K562 (cell line): ENCODE results near the gene C1QA. TPM values are rescaled to one million over a fixed set of nuclear protein-coding genes. Genes with fewer than 3 reads are reported as not detected.
A peak's percentile ranks its signal among the peaks of the same experiment; 100 is the strongest.

ENCODE experiments used
- ATAC-seq: fragments of 200-7000 bp; cut with Tn5 transposase; 3 replicates; pipeline ENCODE4 v1.9.1; 2020; ENCODE audit warnings: moderate library complexity
- BruUV-seq: library from RNA; stranded (reverse); fragments of 400-500 nt; replicated peaks from 2 replicates; lab custom pipeline; 2021; lab: Mats Ljungman, UMichigan
- CTCF ChIA-PET: fragments of 300-600 bp; formaldehyde crosslinking; extraction: SDS; loops from one replicate; lab custom pipeline; 2021; ENCODE audit warnings: low intra/inter-chr PET ratio; lab: Yijun Ruan, JAX
- POLR2A ChIA-PET: fragments of 300-600, 350-650 bp; sonication (Branson Sonifier 250); formaldehyde crosslinking; extraction: SDS; loops from one replicate; lab custom pipeline; 2021; ENCODE audit warnings: antibody characterized with exemption, inconsistent platforms; lab: Yijun Ruan, JAX
- DNase-seq, 4 experiments: peaks; one replicate each; pipeline versions ENCODE4 v3.0.0 to v3.0.0-alpha.2; 2011 to 2018; ENCODE audit warnings: low spot score in 3 of 4, mixed read lengths in 3 of 4; ENCODE audit errors: extremely low read depth in 1 of 4
- FAIRE-seq: peaks from 2 replicates; lab custom pipeline; 2011; peaks lifted over from hg19 to GRCh38; lab: Jason Lieb, UNC
- H2AFZ ChIP-seq: 2 replicates; pipeline ENCODE4 v1.6.0; 2011; ENCODE audit warnings: low read depth, low read length, control low read depth, inconsistent platforms
- H3K27ac ChIP-seq: fragments of 200-600 bp; 3 replicates; pipeline ENCODE4 v1.8.0; 2011; ENCODE audit warnings: low read depth, mild to moderate bottlenecking, control low read depth, inconsistent platforms, low read length, moderate library complexity, mixed read lengths; ENCODE audit errors: extremely low read depth
- H3K27me3 ChIP-seq, 2 experiments: fragments of 300-600 bp in 1 of 2; 2 replicates in 1 of 2; 3 replicates in 1 of 2; pipeline versions ENCODE4 v1.6.0 to v1.8.0; 2011; ENCODE audit warnings: inconsistent platforms in 2 of 2, low read length in 2 of 2, mild to moderate bottlenecking in 1 of 2, mixed read lengths in 1 of 2, moderate library complexity in 1 of 2; ENCODE audit not compliant: control insufficient read depth in 2 of 2, insufficient read depth in 2 of 2
- H3K36me3 ChIP-seq: fragments of 300-600 bp; 3 replicates; pipeline ENCODE4 v1.8.0; 2011; ENCODE audit warnings: mild to moderate bottlenecking, low read length, inconsistent platforms; ENCODE audit not compliant: control insufficient read depth, insufficient read depth
- H3K4me1 ChIP-seq, 2 experiments: fragments of 200-600 bp in 1 of 2; replicated peaks in 1 of 2; 2 replicates in 1 of 2; 3 replicates in 1 of 2; pipeline versions ENCODE4 v1.5.1 to v1.8.0; 2011; ENCODE audit warnings: inconsistent platforms in 2 of 2, low read length in 2 of 2, mild to moderate bottlenecking in 1 of 2, mixed read lengths in 1 of 2, moderate library complexity in 1 of 2; ENCODE audit not compliant: control insufficient read depth in 2 of 2, insufficient read depth in 2 of 2
- H3K4me2 ChIP-seq: 2 replicates; pipeline ENCODE4 v1.6.1; 2011; ENCODE audit warnings: low read length, control low read depth, inconsistent platforms, mixed read lengths; ENCODE audit not compliant: insufficient read depth
- H3K4me3 ChIP-seq: fragments of 200-600 bp; sonication (generic), shearing (Covaris generic); 2 replicates; pipeline ENCODE4 v1.5.1; 2016; ENCODE audit warnings: control low read depth, inconsistent platforms
- H3K79me2 ChIP-seq: fragments of 200-600 bp; 3 replicates; pipeline ENCODE4 v1.8.0; 2011; ENCODE audit warnings: low read length, inconsistent platforms; ENCODE audit not compliant: control insufficient read depth, insufficient read depth
- H3K9ac ChIP-seq, 2 experiments: 2 replicates each; pipeline versions ENCODE4 v1.6.0 to v1.6.1; 2011; ENCODE audit warnings: low read depth in 2 of 2, low read length in 2 of 2, control low read depth in 1 of 2, inconsistent platforms in 1 of 2, mild to moderate bottlenecking in 1 of 2, mixed read lengths in 1 of 2; ENCODE audit not compliant: insufficient read depth in 1 of 2
- H3K9me1 ChIP-seq: one replicate; pipeline ENCODE4 v1.6.0; 2011; ENCODE audit warnings: inconsistent platforms, mild to moderate bottlenecking, low read length, moderate library complexity; ENCODE audit not compliant: control insufficient read depth, insufficient read depth
- H3K9me3 ChIP-seq: replicated peaks from 2 replicates; pipeline ENCODE4 v1.5.1; 2011; ENCODE audit warnings: low read depth, low read length, inconsistent platforms; ENCODE audit not compliant: control insufficient read depth, insufficient read depth
- H4K20me1 ChIP-seq: replicated peaks from 2 replicates; pipeline ENCODE4 v1.6.1; 2011; ENCODE audit warnings: low read length, inconsistent platforms, mixed read lengths; ENCODE audit not compliant: control insufficient read depth, insufficient read depth
- ADNP ChIP-seq: fragments of 200-800 bp; sonication (Bioruptor generic); IDR thresholded peaks from 2 replicates; pipeline ENCODE4 v1.6.1; 2016; ENCODE audit warnings: missing genetic modification characterization, missing compliant biosample characterization
- ARID3B ChIP-seq: fragments of 250-450 bp; sonication (Bioruptor Pico); IDR thresholded peaks from 2 replicates; pipeline ENCODE4 v1.4.0; 2020; ENCODE audit warnings: borderline replicate concordance
- BCOR ChIP-seq: fragments of 450-650 bp; IDR thresholded peaks from 2 replicates; pipeline ENCODE4 v1.6.1; 2016
- HDAC1 ChIP-seq, 2 experiments: fragments of 450-650 bp; IDR thresholded peaks; 2 replicates each; pipeline ENCODE4 v1.6.1; 2016 to 2017; ENCODE audit warnings: inconsistent platforms in 1 of 2, mild to moderate bottlenecking in 1 of 2, moderate library complexity in 1 of 2
- HMG20B ChIP-seq: fragments of 250-450 bp; sonication (Bioruptor Pico); IDR thresholded peaks from 2 replicates; pipeline ENCODE4 v1.5.0; 2021; ENCODE audit warnings: mild to moderate bottlenecking
- KDM1A ChIP-seq, 2 experiments: fragments of 450-650 bp; IDR thresholded peaks; 2 replicates each; pipeline ENCODE4 v1.6.1; 2016; ENCODE audit warnings: mild to moderate bottlenecking in 2 of 2
- KLF1 ChIP-seq: fragments of 450-650 bp; IDR thresholded peaks from 2 replicates; pipeline ENCODE4 v1.6.1; 2016; ENCODE audit warnings: missing genetic modification characterization, missing compliant biosample characterization
- PCBP1 ChIP-seq: fragments of 200-400 bp; formaldehyde crosslinking; IDR thresholded peaks from 2 replicates; pipeline ENCODE4 v1.6.1; 2018; ENCODE audit warnings: mild to moderate bottlenecking, low read depth, low read length; ENCODE audit not compliant: poor library complexity, severe bottlenecking
- RBM25 ChIP-seq: fragments of 200-400 bp; formaldehyde crosslinking; IDR thresholded peaks from 2 replicates; pipeline ENCODE4 v1.6.1; 2018; ENCODE audit warnings: low read length, low read depth, moderate library complexity; ENCODE audit not compliant: severe bottlenecking
- THAP12 ChIP-seq: fragments of 250-450 bp; sonication (Bioruptor Pico); IDR thresholded peaks from 2 replicates; pipeline ENCODE4 v1.9.0; 2021; ENCODE audit warnings: mild to moderate bottlenecking, inconsistent platforms
- TSHZ1 ChIP-seq: fragments of 250-450 bp; sonication (Bioruptor Pico); IDR thresholded peaks from 2 replicates; pipeline ENCODE4 v1.4.0; 2020; ENCODE audit warnings: mild to moderate bottlenecking, moderate library complexity
- ZFP36 ChIP-seq: fragments of 150-350 bp; IDR thresholded peaks from 2 replicates; pipeline ENCODE4 v1.6.1; 2018; ENCODE audit warnings: low read length, low read depth; ENCODE audit not compliant: partially characterized antibody
- ZNF175 ChIP-seq: fragments of 200-800 bp; sonication (Bioruptor generic); IDR thresholded peaks from 2 replicates; pipeline ENCODE4 v1.6.1; 2016; ENCODE audit warnings: low read depth, mild to moderate bottlenecking, missing genetic modification characterization, missing compliant biosample characterization
- ZSCAN32 ChIP-seq: fragments of 450-650 bp; formaldehyde crosslinking; IDR thresholded peaks from 2 replicates; pipeline ENCODE4 v1.4.0; 2020; ENCODE audit warnings: mild to moderate bottlenecking, moderate library complexity
- WGBS: fragments of 100-300 bp; shearing (Covaris generic); methylation state at CpG from one replicate; pipeline ENCODE4 v1.1.6; 2016; ENCODE audit warnings: low coverage, mixed read lengths; ENCODE audit not compliant: insufficient coverage; ENCODE audit errors: missing lambda C conversion rate; 5-methylcytosine and 5-hydroxymethylcytosine counted together
- in situ Hi-C: fragments of 300-500 bp; cut with MboI; formaldehyde crosslinking; loops from 4 replicates; pipeline ENCODE4 v1.15.0; 2018; ENCODE audit warnings: inconsistent platforms, mixed read lengths
- intact Hi-C: fragments of 100-400 bp; cut with micrococcal nuclease; formaldehyde crosslinking; loops from 2 replicates; pipeline ENCODE4 v1.14.2; 2022
- polyA plus RNA-seq, 8 experiments: library from polyadenylated mRNA; depleted of rRNA in 4 of 8; stranded (reverse) in 5 of 8; unstranded in 3 of 8; fragments of >200 nt; fragmentation: Nextera tagmentation in 2 of 8; fragmentation: Illumina TruSeq in 1 of 8; extraction: Ambion mirVana in 2 of 8; extraction: Trizol in 1 of 8; gene quantifications; 2 replicates each; pipeline versions ENCODE4 v1.2.1 to v1.2.3, GENCODE V29; 2011 to 2014; ENCODE audit warnings: inconsistent platforms in 1 of 8, missing spikeins in 1 of 8
- total RNA-seq, 7 experiments: library from RNA; depleted of rRNA in 6 of 7; stranded (reverse); fragments of >200 nt in 6 of 7; fragmentation: Illumina TruSeq in 2 of 7; extraction: Trizol in 2 of 7; gene quantifications; 2 replicates each; pipeline versions ENCODE4 v1.2.1 to v1.2.3, GENCODE V29; 2011 to 2021; ENCODE audit warnings: low replicate concordance in 1 of 7

C1QA gene
- total and polyA plus RNA-seq, 9 of the 15 experiments (the other 6 are each of a cell fraction or from before 2014, with no cell fraction given), result 0.71 TPM; not detected in 8

- no peak for ATAC-seq
- CTCF ChIA-PET, result no interaction called here
- Histone ChIP-seq H3K4me1 (no peaks in the 10 kb centered on the region), H3K36me3 (no peaks in the 10 kb centered on the region), H3K79me2 (no peaks in the 10 kb centered on the region), H3K9ac (no peak overlapping the region), H2AFZ (no peak overlapping the region), H3K4me2 (no peak overlapping the region), H3K9me1 (no peaks in the 10 kb centered on the region)
- FAIRE-seq, result no peak
- intact Hi-C loops, result no loop called here
- WGBS, result 1% methylated on average over 11 of the region's 11 CpGs
- TF ChIP-seq ZNF175 (CRISPR knock-in tag) (no peak), ARID3B (CRISPR knock-in tag) (no peak), KLF1 (tag) (no peak), THAP12 (no peak), ZFP36 (peak; percentile 74), BCOR (peak; percentile 76), KDM1A (IDR thresholded peaks at IDR 0.05) (peak; percentile 8 to 32; a peak in 1 of 4 replicates), PCBP1 (no peak), HMG20B (CRISPR knock-in tag) (no peak), RBM25 (peak; percentile 91), ADNP (tag) (peak; percentile 62), TSHZ1 (CRISPR knock-in tag) (no peak), HDAC1 (IDR thresholded peaks at IDR 0.05) (no peak), ZSCAN32 (CRISPR knock-in tag) (no peak)
- TF ChIP-seq, all 486 proteins: peak for 5
- no peak overlapping the region for H3K4me3 ChIP-seq
- DNase-seq, result no peak
- no peaks in the 10 kb centered on the region for H3K9me3 ChIP-seq
- no TSS peak for BruUV-seq
- no peak overlapping the region for H3K27ac ChIP-seq
- peaks cover 21 to 72% of the 10 kb centered on the region in 2 experiments for H3K27me3 ChIP-seq
- in situ Hi-C loops, result no loop called here
- peaks cover 16% of the 10 kb centered on the region for H4K20me1 ChIP-seq
- POLR2A ChIA-PET, result interaction anchor here (0.6 to 0.7 kb wide), 2 partner anchors 16 to 19 kb away, joined by 3 read pairs; no protein-coding TSS in a partner anchor
These were observed 7.6 kb upstream of the C1QA start for GRCh38 chr1:22628698-22629444.
